HEK293T (cell line): Measurements from ENCODE around the gene TMEM44.

ENCODE experiments used
- CTCF ChIA-PET: fragments of 350-600 bp; formaldehyde crosslinking; extraction: SDS; loops from one replicate; lab custom pipeline; 2021; ENCODE audit warnings: antibody characterized with exemption, inconsistent platforms; lab: Yijun Ruan, JAX
- POLR2A ChIA-PET: fragments of 350-600 bp; formaldehyde crosslinking; extraction: SDS; loops from one replicate; lab custom pipeline; 2020; ENCODE audit warnings: antibody characterized with exemption, inconsistent platforms; lab: Yijun Ruan, JAX
- DNase-seq: peaks from one replicate; pipeline ENCODE4 v3.0.0; 2012; ENCODE audit warnings: mixed read lengths; ENCODE audit errors: extremely low spot score
- ARNT ChIP-seq: fragments of 450-650 bp; IDR thresholded peaks from 2 replicates; pipeline ENCODE4 v1.6.1; 2017; ENCODE audit warnings: mild to moderate bottlenecking
- BHLHE40 ChIP-seq: fragments of 450-650 bp; IDR thresholded peaks from 2 replicates; pipeline ENCODE4 v1.6.1; 2016; ENCODE audit warnings: mild to moderate bottlenecking, moderate library complexity, borderline replicate concordance
- CTBP1 ChIP-seq: fragments of 450-650 bp; IDR thresholded peaks from 2 replicates; pipeline ENCODE4 v1.6.1; 2016; ENCODE audit warnings: borderline replicate concordance
- ELF4 ChIP-seq: fragments of 450-650 bp; IDR thresholded peaks from 2 replicates; pipeline ENCODE4 v1.6.1; 2017; ENCODE audit warnings: antibody characterized with exemption
- FOXA1 ChIP-seq: fragments of 450-650 bp; IDR thresholded peaks from 2 replicates; pipeline ENCODE4 v1.6.1; 2016; ENCODE audit warnings: mild to moderate bottlenecking
- FOXK2 ChIP-seq: fragments of 450-650 bp; IDR thresholded peaks from 2 replicates; pipeline ENCODE4 v1.6.1; 2016; ENCODE audit warnings: mild to moderate bottlenecking
- FOXM1 ChIP-seq: fragments of 450-650 bp; IDR thresholded peaks from 2 replicates; pipeline ENCODE4 v1.6.1; 2017; ENCODE audit warnings: mild to moderate bottlenecking, borderline replicate concordance
- HDGF ChIP-seq: fragments of 450-650 bp; IDR thresholded peaks from 2 replicates; pipeline ENCODE4 v1.6.1; 2017; ENCODE audit warnings: antibody characterized with exemption, borderline replicate concordance
- L3MBTL2 ChIP-seq: fragments of 450-650 bp; conservative IDR thresholded peaks from 2 replicates; pipeline ENCODE4 v1.6.1; 2016; ENCODE audit warnings: mild to moderate bottlenecking
- LEF1 ChIP-seq: fragments of 450-650 bp; IDR thresholded peaks from 2 replicates; pipeline ENCODE4 v1.6.1; 2017; ENCODE audit warnings: mild to moderate bottlenecking, borderline replicate concordance
- NFRKB ChIP-seq: fragments of 450-650 bp; IDR thresholded peaks from 2 replicates; pipeline ENCODE4 v1.6.1; 2016; ENCODE audit warnings: mild to moderate bottlenecking, moderate library complexity
- PKNOX1 ChIP-seq: fragments of 450-650 bp; IDR thresholded peaks from 2 replicates; pipeline ENCODE4 v1.6.1; 2016
- SP1 ChIP-seq: fragments of 450-650 bp; IDR thresholded peaks from 2 replicates; pipeline ENCODE4 v1.6.1; 2017
- SUZ12 ChIP-seq: fragments of 450-650 bp; IDR thresholded peaks from 2 replicates; pipeline ENCODE4 v1.6.1; 2016; ENCODE audit warnings: mild to moderate bottlenecking
- TARDBP ChIP-seq: fragments of 450-650 bp; IDR thresholded peaks from 2 replicates; pipeline ENCODE4 v1.6.1; 2016
- ZNF384 ChIP-seq: fragments of 450-650 bp; IDR thresholded peaks from 2 replicates; pipeline ENCODE4 v1.6.1; 2016

TMEM44 gene

GRCh38 chr3:194555175-194556062, 77.8 kb downstream of the TMEM44 start:
- CTCF ChIA-PET = no interaction called here
- TF ChIP-seq SUZ12 (no peak), HDGF (no peak), PKNOX1 (no peak), FOXK2 (no peak), TARDBP (no peak), BHLHE40 (no peak), NFRKB (no peak), ELF4 (no peak), SP1 (no peak), ARNT (no peak), L3MBTL2 (no peak)
- POLR2A ChIA-PET = no interaction called here
- DNase-seq = no peak

- DNase-seq = no peak
- ChIA-PET CTCF (no interaction called here), POLR2A (no interaction called here)
- no peak for TF ChIP-seq ELF4
- TF ChIP-seq TARDBP = no peak
- no peak for TF ChIP-seq BHLHE40
- TF ChIP-seq FOXK2 = no peak
- TF ChIP-seq PKNOX1 = no peak
- no peak for TF ChIP-seq L3MBTL2
- no peak for TF ChIP-seq LEF1
- no peak for TF ChIP-seq ARNT
Observed at GRCh38 chr3:194554473-194555123, 78.6 kb downstream of the TMEM44 start.

- ChIA-PET CTCF (no interaction called here), POLR2A (no interaction called here)
- TF ChIP-seq CTBP1 = no peak
- TF ChIP-seq FOXK2 = no peak
- TF ChIP-seq HDGF = no peak
- TF ChIP-seq LEF1 = no peak
- no peak for TF ChIP-seq BHLHE40
- TF ChIP-seq FOXM1 = no peak
- DNase-seq = no peak
Observed at GRCh38 chr3:194552327-194552949, 80.8 kb downstream of the TMEM44 start.

- TF ChIP-seq ELF4 (no peak), FOXK2 (no peak), NFRKB (no peak), ZNF384 (no peak), L3MBTL2 (no peak), FOXM1 (no peak), HDGF (no peak), SUZ12 (no peak), PKNOX1 (no peak), TARDBP (no peak), FOXA1 (no peak)
- CTCF ChIA-PET = no interaction called here
- POLR2A ChIA-PET = no interaction called here
- DNase-seq = no peak
Observed at GRCh38 chr3:194549853-194550252, 83.4 kb downstream of the TMEM44 start.

GRCh38 chr3:194548346-194549321, 84.6 kb downstream of the TMEM44 start:
- TF ChIP-seq ZNF384 = no peak
- TF ChIP-seq L3MBTL2 = no peak
- TF ChIP-seq FOXM1 = no peak
- TF ChIP-seq FOXK2 = no peak
- TF ChIP-seq CTBP1 = no peak
- no peak for TF ChIP-seq LEF1
- TF ChIP-seq PKNOX1 = no peak
- TF ChIP-seq FOXA1 = no peak
- no peak for DNase-seq
- CTCF ChIA-PET = no interaction called here
- POLR2A ChIA-PET = no interaction called here
